Ammon's horn (tissue), 1 donor: ENCODE data around the gene TCEAL4.

Source experiments
- DNase-seq: peaks from one replicate; pipeline ENCODE4 v3.0.0-alpha.2; 2016; ENCODE audit warnings: low spot score

The TCEAL4 gene

DNA sequence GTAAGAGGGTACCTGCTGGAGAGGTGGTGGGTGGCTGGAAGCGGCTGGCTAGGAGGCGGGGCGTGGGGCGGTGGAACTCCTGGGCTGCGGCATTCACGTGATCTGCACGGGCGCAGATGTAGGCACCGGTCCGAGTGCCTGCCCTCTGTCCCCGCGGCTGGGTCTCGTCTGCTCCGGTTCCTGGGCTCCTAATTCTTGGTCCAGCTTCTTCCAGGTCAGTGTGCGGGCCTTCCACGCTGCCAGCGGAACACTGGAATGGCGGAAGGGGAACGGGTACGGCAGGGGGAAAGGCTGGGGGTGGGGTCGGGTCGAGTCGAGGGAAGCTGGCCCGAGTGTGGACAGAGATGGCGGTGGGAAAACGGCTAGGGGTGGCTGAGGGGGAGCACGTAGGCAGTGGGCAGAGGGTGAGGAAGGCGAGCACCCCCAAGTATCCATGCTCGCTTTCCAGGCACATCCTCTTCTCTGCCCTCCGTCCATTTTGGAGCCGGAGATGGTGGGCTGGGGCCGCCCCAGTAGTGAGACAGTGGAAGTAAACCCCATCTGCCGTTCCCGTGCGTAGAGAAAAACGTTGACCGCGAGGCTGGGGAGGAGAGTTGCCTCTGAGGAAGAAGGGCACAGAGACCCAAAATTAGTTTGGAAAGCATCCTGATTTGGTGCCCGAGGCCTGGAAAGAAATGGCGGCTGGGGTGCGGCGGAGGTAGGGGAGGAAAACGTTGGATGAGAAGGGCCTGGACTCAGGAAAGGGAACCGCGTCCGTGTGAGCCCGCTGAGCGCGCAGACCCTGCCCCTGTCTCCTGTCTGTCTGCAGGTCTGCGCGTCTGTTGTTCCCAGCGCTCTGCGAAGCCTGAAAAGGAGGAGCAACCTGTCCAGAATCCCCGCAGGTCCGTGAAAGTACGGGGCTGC, at the start of gene TCEAL4:
Gene TCEAL4 (plus strand): TSS at position 105 of the 903 bp plus-strand sequence. CDS start 1,161 bp downstream, outside the sequence.
- peak; percentile 73 for DNase-seq

GRCh38 chrX:103536071-103536470, 49.2 kb upstream of the TCEAL4 start:
- DNase-seq, result no peak

GRCh38 chrX:103536732-103537131, 48.6 kb upstream of the TCEAL4 start:
- no peak for DNase-seq

DNA sequence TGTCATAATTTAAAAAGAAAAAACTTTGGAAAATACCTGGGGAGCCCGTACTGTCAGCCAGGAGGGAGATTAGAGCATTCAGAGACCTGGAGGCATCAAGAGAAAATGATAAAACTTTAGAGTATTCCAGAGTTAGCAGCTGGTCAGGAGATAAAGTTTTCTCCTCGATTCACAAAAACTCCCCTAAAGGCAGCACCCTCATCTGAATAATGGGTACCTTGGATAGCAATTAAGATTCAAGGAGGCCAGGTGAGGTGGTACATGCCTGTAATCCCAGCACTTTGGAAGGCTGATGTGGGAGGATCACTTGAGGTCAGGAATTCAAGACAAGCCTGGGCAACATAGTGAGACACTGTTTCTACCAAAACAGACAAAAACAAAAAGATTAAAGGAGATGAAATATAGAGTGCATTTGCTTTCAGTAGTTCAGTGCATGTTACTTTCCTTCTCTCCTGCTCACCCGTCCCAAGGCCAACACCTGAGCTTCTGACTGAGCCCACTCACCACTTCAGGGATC, 47.4 kb upstream of the TCEAL4 start:
- no peak for DNase-seq

DNA sequence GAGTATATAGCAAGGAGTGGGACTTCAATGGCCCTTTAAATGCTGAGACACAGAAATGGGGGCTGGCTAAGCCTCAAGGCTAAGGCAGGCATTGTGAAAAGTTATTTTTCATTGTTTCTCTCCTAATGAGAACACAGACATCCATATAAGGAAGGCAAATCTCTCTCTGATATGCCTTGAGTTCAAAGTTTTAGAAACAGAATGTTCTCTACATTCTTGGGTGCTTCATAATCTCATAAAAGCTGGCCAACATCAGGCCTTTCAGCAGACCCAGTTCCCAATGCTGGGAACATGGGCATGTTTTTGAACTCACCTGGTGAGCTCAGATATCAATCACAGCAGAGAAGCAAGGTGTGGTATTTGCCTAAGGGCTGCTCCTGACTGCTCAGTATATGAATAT, 46.6 kb upstream of the TCEAL4 start:
- no peak for DNase-seq

GRCh38 chrX:103539695-103540094, 45.6 kb upstream of the TCEAL4 start:
- DNase-seq, result no peak

GRCh38 chrX:103540145-103540544, 45.2 kb upstream of the TCEAL4 start:
- DNase-seq, result no peak

DNA sequence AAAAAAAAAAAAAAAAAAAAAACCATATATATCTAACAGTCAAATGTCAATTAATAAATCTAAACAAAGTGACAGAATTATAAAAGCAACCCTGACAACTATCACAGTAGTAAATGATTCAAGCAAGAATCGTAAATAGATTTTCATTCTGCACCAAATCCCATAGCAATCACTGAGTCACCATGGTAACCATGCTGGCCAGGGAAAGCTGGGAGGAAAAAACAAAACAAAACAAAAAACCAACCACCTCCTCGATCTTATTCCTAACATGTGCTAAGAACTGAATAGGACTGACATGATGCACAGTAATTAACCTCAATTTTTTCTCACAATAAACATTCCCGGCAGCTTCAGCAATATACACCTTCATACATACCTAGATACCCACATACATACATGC, 35.4 kb upstream of the TCEAL4 start:
- DNase-seq, result peak; percentile 13

GRCh38 chrX:103550415-103551051, 34.8 kb upstream of the TCEAL4 start:
- no peak for DNase-seq

DNA sequence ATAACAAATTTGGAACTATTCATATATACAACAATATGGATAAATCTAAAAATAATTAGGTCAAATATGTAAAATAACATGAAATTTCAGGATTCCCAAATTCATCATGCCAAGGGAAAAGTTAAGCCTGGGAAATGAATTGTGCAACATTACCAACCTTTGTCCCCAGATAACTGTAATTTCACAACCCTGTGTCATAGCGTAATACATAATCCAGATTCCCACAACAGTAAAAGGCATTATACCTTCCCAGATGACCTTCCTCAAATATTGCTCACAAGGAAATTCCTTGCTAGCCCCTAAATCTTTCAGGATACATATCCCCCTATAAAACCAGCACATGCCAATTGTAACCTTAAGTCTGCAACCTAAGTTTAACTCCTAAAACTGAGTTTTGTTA, 33.1 kb upstream of the TCEAL4 start:
- DNase-seq, result no peak

DNA sequence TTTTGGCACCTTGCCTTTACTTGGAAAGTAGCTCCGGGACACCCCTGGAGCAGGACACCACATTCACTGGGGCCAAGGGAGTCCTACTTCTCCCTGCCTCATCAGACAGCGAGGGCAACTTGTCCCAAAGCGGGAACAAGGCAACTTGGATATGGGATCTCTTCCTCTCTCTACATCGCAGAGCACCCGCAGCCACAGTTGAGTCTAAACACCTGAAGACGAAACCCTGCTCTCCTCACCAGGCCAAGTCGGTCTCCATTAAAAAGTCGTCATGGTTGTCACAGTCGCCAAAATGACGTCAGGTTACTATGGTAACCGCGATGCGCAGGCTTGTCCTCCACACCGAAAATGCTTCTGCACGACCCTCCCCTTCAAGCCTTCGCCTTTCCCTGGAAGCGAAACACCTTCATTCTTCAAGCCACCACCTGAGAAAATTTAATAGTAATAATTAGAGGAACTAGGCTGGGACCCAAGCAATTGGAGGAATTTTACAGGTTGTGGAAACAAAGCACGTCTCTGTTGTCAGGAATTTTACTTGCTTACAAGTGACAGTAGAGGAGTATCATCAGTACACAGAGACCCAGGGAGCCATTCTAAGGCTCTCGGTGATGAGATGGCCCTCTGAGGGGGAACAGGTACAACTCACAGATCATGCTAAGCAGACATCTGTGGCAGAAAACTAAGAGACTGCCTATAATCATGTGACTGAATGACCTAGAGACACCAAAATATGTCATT, 30.5 kb upstream of the TCEAL4 start:
- DNase-seq, result peak; percentile 77

- no peak for DNase-seq
These were observed 28.2 kb upstream of the TCEAL4 start for GRCh38 chrX:103556963-103557612.

GRCh38 chrX:103560256-103560655, 25.1 kb upstream of the TCEAL4 start:
- DNase-seq, result no peak

DNA sequence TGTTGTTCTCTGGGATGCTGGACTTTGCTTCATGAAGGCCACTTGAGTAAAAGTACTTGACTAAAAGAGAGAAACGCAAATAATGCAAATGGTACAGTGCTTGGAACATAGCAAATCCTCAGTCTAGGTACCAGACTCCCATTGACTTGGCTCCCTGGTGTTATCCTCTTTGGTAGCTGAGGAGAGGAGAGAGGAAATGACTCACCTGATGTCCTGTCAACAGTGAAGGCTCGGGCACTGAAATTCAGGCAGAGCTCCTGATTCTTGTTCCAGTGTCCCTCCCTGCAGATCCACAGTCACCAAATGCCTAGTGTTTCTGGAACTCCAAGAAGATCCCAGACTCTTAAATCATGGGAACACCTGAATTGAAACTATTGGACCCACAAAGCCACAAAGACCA, 22.5 kb upstream of the TCEAL4 start:
- no peak for DNase-seq

DNA sequence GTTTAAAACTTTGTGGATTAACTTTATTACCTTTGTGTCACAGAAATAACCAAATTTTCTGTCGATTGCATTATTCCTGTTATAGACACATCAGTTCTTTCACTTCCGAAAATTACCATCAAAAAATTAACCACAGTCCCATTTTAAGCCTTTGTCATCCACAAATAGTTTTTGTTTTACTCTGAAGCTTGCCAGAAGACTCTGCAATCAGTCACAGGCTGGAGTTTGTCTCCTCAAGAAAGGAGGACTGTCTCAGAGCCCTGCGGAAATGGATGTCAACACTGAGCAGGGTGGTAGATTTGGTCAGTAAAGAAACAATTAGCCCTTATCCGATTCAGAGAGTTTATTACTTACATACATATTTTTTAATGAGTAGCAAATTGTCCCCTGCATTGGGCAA, 20.1 kb upstream of the TCEAL4 start:
- no peak for DNase-seq

DNA sequence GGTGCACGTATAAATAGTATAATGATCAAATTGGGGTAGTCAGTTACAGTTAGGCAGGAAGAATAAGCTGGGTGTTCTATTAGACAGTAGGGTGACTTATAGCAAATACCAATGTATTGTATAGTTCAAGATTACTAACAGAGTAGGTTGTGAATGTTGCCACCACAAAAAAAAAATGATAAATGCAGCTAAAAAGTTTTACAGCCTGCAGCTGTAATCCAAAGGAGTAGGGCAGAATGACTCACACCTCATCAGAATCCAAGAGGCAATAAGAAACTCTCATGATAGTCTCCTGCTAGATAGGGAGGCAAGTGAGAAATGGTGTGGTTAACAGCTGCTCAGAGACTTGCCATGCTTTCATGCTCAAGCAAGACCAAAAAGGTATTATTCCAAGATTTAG, 19.6 kb upstream of the TCEAL4 start:
- no peak for DNase-seq

DNA sequence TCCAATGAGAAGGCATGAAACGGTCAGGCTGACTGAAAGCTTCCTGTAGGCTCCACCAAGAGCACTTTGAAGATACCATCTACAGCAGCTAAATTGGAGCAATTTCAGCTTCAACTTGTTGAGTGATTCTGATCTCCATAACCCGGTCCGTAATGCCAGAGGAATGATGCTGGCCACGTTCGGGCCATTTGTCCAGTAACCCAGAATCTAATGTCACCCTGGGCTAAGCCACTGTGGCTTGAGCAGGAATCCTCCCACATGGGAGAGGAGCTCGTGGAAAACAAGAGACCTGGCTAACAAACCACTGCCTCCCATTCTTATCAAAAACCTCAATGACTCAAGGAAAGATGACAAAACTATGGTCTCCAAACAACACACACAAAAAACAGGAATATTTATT, 14.2 kb upstream of the TCEAL4 start:
- DNase-seq, result no peak

DNA sequence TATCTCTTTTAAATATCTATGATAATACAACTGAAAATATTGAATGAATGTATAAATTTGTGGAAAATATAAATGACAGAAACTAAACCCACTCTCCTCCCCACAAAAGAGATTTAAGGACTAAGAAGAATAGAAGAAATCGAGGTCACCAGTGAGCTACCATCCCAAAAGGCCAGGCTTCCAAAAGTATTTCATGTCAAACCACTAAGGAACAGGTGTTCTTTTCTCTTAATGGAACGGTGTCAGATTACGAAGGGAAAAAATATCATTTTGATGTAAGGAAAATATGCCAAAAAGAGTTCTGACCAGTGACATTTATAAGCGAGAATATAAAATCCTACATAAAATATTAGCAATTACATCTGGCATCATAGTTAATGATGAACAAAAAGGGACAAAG, 13.6 kb upstream of the TCEAL4 start:
- DNase-seq, result no peak

DNA sequence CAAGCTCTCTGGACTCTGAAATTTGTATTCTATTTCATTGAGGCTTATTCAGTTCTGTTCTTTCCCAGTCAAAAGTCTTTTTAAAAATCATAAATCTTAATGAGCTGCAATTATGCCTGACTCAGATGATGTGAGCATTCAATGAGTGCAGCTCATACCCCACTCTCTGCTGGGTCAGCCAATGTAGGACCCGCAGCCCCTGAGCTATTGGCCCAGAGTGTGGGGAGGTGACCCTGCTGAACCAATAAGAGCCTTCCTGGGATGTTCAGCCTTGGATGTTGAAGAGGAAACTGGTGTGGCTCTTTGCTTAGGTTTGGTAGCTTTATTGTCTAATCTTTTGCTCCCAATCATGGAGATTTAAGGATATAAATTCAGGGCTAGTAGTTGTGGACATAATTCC, 12.1 kb upstream of the TCEAL4 start:
- DNase-seq, result no peak

GRCh38 chrX:103584596-103584995, 719 bp upstream of the TCEAL4 start:
- peak; percentile 18 for DNase-seq

- DNase-seq, result peak; percentile 12
These were observed 965 bp downstream of the TCEAL4 start for GRCh38 chrX:103586314-103586646.

DNA sequence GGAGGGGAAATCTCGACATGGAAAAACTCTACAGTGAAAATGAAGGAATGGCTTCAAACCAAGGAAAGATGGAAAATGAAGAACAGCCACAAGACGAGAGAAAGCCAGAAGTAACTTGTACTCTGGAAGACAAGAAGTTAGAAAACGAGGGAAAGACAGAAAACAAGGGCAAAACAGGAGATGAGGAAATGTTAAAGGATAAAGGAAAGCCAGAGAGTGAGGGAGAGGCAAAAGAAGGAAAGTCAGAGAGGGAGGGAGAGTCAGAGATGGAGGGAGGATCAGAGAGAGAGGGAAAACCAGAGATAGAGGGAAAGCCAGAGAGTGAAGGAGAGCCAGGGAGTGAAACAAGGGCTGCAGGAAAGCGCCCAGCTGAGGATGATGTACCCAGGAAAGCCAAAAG, 1.3 kb downstream of the TCEAL4 start:
- no peak for DNase-seq
